ENCODE data around the gene MRPS22. TPM values are rescaled to one million over a fixed set of nuclear protein-coding genes. Genes with fewer than 3 reads are reported as not detected.
"Not testable (repeated sequence)": the region's sequence is repeated elsewhere in the genome, so short reads cannot be mapped to it uniquely, and the experiment has no call there.

Gene MRPS22
- total RNA-seq, 1 experiment from 2014 or later: 95.3 TPM

DNA sequence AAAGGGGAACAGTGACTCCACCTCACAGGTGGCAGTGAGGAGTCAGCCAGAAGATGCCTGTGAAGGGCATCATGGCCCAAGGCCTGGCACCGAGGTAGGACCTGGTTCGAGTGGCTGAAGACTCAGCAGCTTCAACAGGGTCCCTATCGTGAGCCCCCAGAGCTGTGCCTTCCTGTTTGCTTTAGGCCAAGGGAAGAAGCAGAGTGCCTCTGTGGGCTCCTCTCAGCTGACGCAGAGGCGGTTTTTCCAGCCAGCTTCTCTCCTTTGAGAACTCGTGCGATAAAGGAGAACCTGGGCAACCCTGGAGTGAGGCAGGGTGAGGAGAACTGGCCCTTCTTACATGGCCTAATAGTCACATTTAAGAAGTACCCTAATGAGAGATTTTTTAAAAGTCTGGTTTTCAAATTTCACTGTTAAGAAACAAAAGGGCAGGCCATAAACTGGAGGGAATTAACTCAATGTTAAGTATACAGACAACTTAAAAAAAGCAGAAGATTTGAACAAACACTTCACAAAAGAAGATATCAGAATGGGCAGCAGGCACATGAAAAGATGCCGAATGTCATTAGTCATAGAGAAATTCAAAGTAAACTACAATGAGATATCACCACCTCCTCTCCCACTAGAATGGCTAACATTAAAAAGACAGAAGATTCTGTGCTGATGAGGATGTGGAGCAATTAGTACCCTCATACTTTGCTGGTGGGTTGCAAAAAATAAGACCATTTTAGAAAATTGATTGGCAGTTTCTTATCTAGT is 23.1 kb upstream of the MRPS22 start:
- Histone ChIP-seq H3K27ac (no peak overlapping the region), H3K27me3 (no peaks in the 10 kb centered on the region; the same call in 1 of the 2 replicates), H3K36me3 (no peaks in the 10 kb centered on the region), H3K4me3 (no peak overlapping the region), H3K9me3 (replicated peaks) (no peaks in the 10 kb centered on the region), H3K4me1 (no peaks in the 10 kb centered on the region)
- no peak for DNase-seq

DNA sequence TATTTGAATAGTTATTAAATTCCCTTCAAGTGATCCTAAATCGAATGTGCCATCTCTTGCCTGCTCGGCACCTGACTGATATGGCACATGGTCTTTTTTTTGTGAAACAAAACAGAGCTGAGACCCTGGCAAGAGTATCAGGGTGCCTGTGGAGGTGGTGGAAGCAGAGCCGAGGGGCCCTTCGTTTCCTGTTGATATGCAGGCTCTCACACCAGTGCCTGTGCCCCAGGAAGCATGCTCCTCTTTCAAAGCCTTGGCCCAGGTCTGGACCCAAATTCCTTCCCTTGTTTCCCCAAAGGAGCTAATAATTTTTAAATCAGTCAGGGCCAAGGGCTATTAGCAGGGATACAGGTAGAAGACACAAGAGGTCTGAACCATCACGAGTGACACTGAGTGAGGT is 21.5 kb upstream of the MRPS22 start:
- H3K27me3 ChIP-seq: no peaks in the 10 kb centered on the region; the same call in 1 of the 2 replicates
- H3K27ac ChIP-seq: no peak overlapping the region
- no peak overlapping the region for H3K4me3 ChIP-seq
- H3K4me1 ChIP-seq: no peaks in the 10 kb centered on the region
- DNase-seq: no peak
- H3K9me3 ChIP-seq (replicated peaks): no peaks in the 10 kb centered on the region
- no peaks in the 10 kb centered on the region for H3K36me3 ChIP-seq

DNA sequence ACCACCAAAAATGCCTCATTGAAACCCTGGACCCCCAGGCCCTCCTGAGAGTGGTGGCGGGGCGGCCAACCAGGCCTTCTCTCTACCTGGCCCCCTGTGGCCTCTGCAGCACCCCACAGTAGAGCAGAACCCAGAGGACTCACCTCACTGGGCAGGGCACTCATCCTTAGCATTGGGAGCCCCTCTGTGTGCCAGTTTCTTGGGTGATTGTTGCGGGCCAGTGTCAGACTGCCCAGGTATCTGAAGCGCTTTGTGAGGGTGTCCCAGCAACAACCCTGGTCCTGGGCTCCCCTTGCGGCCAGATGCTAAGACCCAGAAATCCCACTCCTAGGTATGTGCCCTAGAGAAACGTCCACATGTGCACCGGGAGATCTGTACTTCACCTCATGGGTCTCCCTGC is 20.7 kb upstream of the MRPS22 start:
- Histone ChIP-seq H3K4me1 (no peaks in the 10 kb centered on the region), H3K4me3 (no peak overlapping the region), H3K27ac (no peak overlapping the region), H3K27me3 (no peaks in the 10 kb centered on the region; the same call in 1 of the 2 replicates), H3K9me3 (replicated peaks) (no peaks in the 10 kb centered on the region), H3K36me3 (no peaks in the 10 kb centered on the region)
- no peak for DNase-seq

DNA sequence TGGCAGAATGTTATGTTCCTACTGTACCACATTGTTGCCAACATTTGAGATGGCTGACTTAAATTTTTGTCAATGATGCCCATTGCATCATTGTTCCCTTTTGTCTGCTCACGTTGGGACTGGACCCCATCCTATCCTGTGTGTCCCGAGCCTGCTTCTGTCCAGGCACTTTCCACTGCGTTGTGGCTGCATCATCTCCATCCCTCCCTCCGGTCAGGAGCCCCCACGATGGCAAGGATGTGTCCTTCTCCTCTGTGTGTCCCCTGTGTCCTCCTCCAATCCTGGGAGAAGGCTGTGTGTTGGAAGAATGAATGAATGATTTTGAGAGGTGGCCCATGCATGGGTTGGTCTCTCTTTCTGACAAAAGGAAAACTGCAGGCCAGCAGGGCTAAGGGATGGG is 19.4 kb upstream of the MRPS22 start:
- DNase-seq: no peak
- Histone ChIP-seq H3K27me3 (no peaks in the 10 kb centered on the region; the same call in 1 of the 2 replicates), H3K4me3 (no peak overlapping the region), H3K4me1 (no peaks in the 10 kb centered on the region), H3K9me3 (replicated peaks) (no peaks in the 10 kb centered on the region), H3K27ac (no peak overlapping the region), H3K36me3 (no peaks in the 10 kb centered on the region)

DNA sequence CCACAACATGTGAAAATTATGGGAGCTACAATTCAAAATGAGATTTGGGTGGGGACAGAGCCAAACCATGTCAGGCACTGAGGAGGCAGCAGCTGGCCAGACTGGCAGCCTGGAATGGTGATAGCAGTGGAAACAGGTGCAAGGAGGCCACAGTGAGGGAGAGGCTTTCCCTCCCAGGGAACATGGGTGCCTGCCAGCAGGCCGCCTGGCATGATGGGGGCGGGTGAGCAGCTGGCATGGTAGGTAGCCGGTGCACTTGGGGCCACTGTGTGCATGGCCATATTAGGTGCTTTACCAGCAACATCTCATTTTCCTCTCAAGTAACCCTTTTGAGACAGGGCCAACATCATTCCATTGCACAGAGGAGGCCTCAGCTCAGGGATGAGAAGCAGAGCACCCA is 18.3 kb upstream of the MRPS22 start:
- H3K4me1 ChIP-seq: no peaks in the 10 kb centered on the region

DNA sequence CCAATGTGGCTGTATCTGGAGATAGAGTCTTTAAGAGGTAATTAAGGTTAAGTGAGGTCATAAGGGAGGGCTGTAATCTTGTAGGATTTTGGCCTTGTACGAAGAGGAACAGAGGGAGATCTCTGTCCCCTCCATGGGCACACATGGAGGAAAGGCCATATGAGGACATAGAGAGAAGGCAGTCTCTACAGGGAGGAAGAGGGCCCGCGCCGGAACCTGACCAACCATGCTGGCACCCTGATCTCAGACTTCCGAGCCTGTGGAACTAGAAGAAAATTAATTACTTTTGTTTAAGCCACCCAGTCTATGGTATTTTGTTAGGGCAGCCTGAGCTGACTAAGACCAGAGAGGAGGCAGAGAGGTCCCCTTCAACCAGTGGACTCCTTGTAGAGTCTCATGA is 17.7 kb upstream of the MRPS22 start:
- Histone ChIP-seq H3K4me3 (no peak overlapping the region), H3K9me3 (replicated peaks) (no peaks in the 10 kb centered on the region), H3K27me3 (peaks cover 4% of the 10 kb centered on the region; the same call in 1 of the 2 replicates), H3K4me1 (no peaks in the 10 kb centered on the region), H3K36me3 (no peaks in the 10 kb centered on the region), H3K27ac (no peak overlapping the region)
- DNase-seq: no peak

More for the DNA sequence above, 18.3 kb upstream of the MRPS22 start:
- Histone ChIP-seq H3K27me3 (peaks cover 4% of the 10 kb centered on the region; the same call in 1 of the 2 replicates), H3K36me3 (no peaks in the 10 kb centered on the region), H3K9me3 (replicated peaks) (no peaks in the 10 kb centered on the region), H3K27ac (no peak overlapping the region), H3K4me3 (no peak overlapping the region)
- DNase-seq: peak; percentile 27 to 45

DNA sequence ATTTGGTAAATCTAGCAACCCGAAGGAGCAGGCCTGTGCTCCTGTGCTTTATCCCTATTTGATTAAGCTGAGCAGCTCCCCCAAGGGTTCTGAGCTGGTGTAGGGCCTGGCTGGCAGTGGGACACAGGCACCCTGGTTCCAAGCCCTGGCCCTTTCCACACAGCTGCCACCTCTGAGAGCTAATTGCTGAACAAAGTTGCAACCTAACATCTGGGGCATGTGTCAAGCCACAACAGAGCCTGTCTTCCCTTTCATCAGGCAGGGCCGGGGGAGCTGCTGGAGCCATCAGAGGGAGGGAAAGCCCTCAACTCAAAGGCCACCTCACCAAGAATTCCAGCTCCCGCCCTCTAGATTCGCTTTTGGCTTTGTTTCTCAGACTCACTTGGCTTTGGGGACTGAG is 17.1 kb upstream of the MRPS22 start:
- Histone ChIP-seq H3K36me3 (no peaks in the 10 kb centered on the region), H3K27ac (no peak overlapping the region), H3K27me3 (peaks cover 7% of the 10 kb centered on the region; the same call in 1 of the 2 replicates), H3K9me3 (replicated peaks) (no peaks in the 10 kb centered on the region), H3K4me1 (no peaks in the 10 kb centered on the region), H3K4me3 (no peak overlapping the region)
- DNase-seq: no peak

DNA sequence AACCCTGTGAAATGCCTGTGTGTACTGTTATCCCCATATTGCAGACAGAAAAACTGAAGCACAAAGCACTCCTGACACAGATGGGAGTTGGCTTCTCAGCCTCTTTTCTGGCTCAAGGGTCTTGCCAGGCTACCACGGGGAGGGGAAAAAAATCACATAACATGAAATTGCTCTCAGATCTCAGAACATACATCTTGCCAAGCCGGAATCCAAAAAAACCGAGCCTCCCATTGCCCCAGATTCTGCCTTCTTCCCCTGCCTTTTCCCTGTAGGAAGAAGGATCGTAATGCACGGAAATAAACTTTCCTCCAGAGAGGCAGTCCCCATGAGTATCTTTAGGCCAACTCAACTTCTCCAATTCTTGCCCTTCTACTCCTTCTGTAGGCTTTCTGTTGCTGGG is 16.6 kb upstream of the MRPS22 start:
- H3K27ac ChIP-seq: no peak overlapping the region
- H3K36me3 ChIP-seq: no peaks in the 10 kb centered on the region
- H3K9me3 ChIP-seq (replicated peaks): no peaks in the 10 kb centered on the region
- peaks cover 10% of the 10 kb centered on the region; the same call in 1 of the 2 replicates for H3K27me3 ChIP-seq
- H3K4me3 ChIP-seq: no peak overlapping the region
- no peaks in the 10 kb centered on the region for H3K4me1 ChIP-seq
- DNase-seq: no peak

DNA sequence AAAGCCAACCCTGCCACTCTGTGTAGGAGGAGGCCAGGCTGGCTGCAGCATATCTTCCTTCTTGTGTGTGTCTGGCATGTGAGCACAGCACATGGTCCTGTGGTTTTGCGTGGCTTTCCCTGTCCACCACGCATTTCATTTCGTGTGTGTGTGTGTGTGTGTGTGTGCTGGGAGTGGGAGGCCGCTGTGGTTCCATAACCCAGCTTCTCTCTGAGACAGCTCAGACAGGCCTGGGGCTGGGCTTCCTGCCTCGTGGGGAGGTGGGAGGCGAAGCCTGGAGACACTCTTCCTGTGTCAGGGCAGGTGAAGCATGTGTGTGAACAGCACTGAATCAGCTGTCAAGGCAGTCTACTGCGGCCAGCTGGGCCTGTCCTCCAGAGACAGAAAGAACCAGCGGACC is 16.0 kb upstream of the MRPS22 start:
- Histone ChIP-seq H3K36me3 (no peaks in the 10 kb centered on the region), H3K4me3 (no peak overlapping the region), H3K27me3 (peaks cover 10% of the 10 kb centered on the region; the same call in 1 of the 2 replicates), H3K4me1 (no peaks in the 10 kb centered on the region), H3K9me3 (replicated peaks) (no peaks in the 10 kb centered on the region), H3K27ac (no peak overlapping the region)
- DNase-seq: no peak

DNA sequence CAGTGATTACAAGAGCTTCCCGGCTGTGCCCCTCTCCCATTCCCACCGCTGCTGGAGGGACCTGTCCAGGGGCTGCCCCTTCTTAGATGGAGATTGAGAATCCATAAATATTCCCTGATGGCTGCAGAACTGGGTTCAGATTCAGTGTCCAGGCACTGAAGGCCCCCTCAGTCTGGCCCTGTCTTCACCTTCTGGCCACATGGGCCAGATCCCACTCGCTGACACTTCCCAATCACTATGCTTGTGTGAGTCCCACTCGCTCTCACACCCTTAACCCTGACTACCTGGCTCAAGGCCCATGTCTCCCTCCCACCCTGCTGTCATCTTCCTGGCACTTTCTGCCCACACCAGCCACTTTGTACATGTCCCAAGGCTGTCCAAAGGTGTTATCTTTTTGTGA is 15.5 kb upstream of the MRPS22 start:
- DNase-seq: no peak
- Histone ChIP-seq H3K4me3 (no peak overlapping the region), H3K36me3 (no peaks in the 10 kb centered on the region), H3K9me3 (replicated peaks) (no peaks in the 10 kb centered on the region), H3K27me3 (peaks cover 10% of the 10 kb centered on the region; the same call in 1 of the 2 replicates), H3K4me1 (no peaks in the 10 kb centered on the region), H3K27ac (no peak overlapping the region)

DNA sequence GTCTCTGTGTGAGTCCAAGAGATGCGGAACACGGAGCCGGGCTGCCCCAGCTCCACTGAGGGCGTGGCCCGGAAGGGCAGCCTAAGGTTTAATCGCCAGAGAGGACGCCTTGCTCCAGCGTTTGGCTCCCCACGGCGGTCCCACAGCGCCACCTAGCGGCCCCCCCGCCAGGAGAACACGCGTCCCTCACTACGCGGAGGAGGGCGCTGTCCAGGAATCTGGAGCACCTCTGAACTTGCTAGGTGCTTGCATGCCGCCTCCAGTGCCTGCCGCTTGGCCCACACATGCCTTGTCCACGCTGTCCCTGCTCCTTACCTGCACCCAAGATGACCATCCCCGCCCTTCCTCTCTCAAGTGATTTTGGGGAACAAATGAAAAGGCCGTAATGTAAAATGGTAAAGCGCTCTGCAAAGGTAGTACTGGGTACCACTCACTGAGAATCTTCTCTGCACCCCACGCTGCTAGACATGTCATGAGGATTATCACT is 14.4 kb upstream of the MRPS22 start:
- peak; percentile 83 to 88 for DNase-seq
- no peak overlapping the region for H3K27ac ChIP-seq
- no peak overlapping the region for H3K4me3 ChIP-seq
- H3K4me1 ChIP-seq: no peaks in the 10 kb centered on the region
- no peaks in the 10 kb centered on the region for H3K36me3 ChIP-seq
- peaks cover 10% of the 10 kb centered on the region; the same call in 1 of the 2 replicates for H3K27me3 ChIP-seq
- no peaks in the 10 kb centered on the region for H3K9me3 ChIP-seq (replicated peaks)

DNA sequence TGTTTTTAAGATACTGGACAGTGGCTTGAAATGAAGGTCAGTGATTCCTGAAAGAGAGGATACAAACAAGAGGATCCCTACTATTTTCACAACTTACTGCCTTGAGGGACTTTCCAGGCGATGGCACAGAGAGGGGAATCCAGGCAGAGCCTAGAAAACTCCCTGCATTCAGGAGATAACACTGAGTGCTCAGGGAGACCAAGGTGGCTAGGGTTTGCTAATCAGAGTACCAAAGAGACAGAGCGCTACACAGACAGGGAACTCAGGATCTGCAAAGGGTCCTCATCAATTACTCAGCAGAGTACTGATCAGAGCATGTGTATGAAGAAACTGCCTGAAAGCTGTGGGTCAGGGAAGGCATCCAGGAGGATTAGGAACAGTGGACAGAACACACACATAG is 11.7 kb upstream of the MRPS22 start:
- DNase-seq: no peak
- Histone ChIP-seq H3K9me3 (replicated peaks) (no peaks in the 10 kb centered on the region), H3K27ac (no peak overlapping the region), H3K27me3 (peaks cover 10% of the 10 kb centered on the region; the same call in 1 of the 2 replicates), H3K4me1 (no peaks in the 10 kb centered on the region), H3K4me3 (no peak overlapping the region), H3K36me3 (no peaks in the 10 kb centered on the region)

DNA sequence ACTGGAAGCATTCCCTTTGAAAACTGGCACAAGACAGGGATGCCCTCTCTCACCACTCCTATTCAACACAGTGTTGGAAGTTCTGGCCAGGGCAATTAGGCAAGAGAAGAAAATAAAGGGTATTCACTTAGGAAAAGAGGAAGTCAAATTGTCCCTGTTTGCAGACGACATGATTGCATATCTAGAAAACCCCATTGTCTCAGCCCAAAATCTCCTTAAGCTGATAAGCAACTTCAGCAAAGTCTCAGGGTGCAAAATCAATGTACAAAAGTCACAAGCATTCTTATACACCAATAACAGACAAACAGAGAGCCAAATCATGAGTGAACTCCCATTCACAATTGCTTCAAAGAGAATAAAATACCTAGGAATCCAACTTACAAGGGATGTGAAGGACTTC is 9.1 kb upstream of the MRPS22 start:
- not testable (repeated sequence) for H3K4me1 ChIP-seq; H3K4me3 ChIP-seq; DNase-seq; H3K36me3 ChIP-seq; H3K27ac ChIP-seq; H3K27me3 ChIP-seq; H3K9me3 ChIP-seq (replicated peaks)

DNA sequence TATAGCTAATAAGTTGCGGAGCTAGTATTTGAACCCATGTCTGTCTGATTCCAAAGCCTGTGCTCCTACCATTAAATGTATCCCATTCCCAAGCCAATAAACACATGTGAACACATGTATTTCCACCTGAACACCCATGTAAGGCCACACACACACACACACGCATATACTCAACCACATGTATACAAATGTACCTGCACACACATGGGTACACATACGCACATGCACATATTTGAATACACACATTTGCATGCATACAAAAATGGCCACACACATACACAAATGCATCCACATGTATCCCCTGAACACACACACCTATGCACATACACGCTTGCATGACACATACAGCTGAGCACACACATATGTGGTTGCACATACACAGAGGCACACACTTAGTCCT is 5.4 kb upstream of the MRPS22 start:
- Histone ChIP-seq H3K9me3 (replicated peaks) (no peaks in the 10 kb centered on the region), H3K27me3 (no peaks in the 10 kb centered on the region), H3K36me3 (no peaks in the 10 kb centered on the region), H3K27ac (no peak overlapping the region), H3K4me3 (no peak overlapping the region), H3K4me1 (no peaks in the 10 kb centered on the region)
- DNase-seq: no peak

DNA sequence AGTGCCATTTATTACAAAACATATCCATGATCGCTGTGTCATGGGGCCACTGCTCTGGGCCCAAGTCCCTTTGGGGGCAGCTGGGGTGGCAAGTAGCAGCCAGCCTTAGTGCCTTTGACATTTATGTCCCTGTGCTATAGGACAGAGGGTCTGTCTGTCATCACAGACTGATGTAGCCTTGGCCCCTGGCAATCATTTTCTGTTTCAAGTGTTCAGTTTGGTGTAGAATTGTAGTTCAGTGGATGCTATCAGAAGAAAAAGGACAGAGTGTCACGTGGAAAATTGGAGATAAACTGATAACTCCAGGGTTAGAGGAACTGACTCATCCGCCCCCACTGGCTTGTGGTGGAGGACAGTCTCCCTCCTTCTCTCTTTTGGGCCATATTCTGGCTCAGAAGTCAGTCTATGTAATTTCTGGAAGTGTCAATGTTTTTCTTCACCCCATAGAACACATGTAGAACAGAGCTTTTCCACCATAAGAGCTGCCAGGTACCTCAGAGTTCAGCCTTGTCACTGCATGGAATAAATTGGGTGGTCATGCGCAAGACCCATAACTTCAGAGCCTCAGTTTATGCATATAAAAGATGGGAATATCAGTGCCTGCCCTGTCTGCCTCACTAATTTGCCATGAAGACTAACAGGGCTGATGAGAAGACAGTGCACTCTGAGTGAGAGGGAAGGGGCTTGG is 4.5 kb upstream of the MRPS22 start:
- DNase-seq: no peak
- Histone ChIP-seq H3K27ac (no peak overlapping the region), H3K27me3 (no peaks in the 10 kb centered on the region)

More for the DNA sequence above, 4.5 kb upstream of the MRPS22 start:
- Histone ChIP-seq H3K36me3 (no peaks in the 10 kb centered on the region), H3K9me3 (replicated peaks) (no peaks in the 10 kb centered on the region), H3K4me1 (no peaks in the 10 kb centered on the region), H3K4me3 (no peak overlapping the region)
